Effector memory CD4-positive, alpha-beta T cell (primary cell): ENCODE measurements around the gene SERPINA10.

Experiments
- DNase-seq, 3 donors: peaks; one replicate each; pipeline ENCODE4 v3.0.0-alpha.2; 2020
- H3K27ac ChIP-seq: 2 replicates; pipeline ENCODE4 v1.7.0; 2013; ENCODE audit warnings: mild to moderate bottlenecking, low read length, moderate library complexity; ENCODE audit not compliant: insufficient read depth, poor library complexity, severe bottlenecking
- H3K27me3 ChIP-seq: replicated peaks from 2 replicates; pipeline ENCODE4 v1.7.0; 2013; ENCODE audit warnings: mild to moderate bottlenecking, low read length; ENCODE audit not compliant: insufficient read depth, control insufficient read depth, poor library complexity, severe bottlenecking
- H3K36me3 ChIP-seq: 2 replicates; pipeline ENCODE4 v1.7.0; 2013; ENCODE audit warnings: mild to moderate bottlenecking, low read length, moderate library complexity; ENCODE audit not compliant: control insufficient read depth, insufficient read depth
- H3K4me1 ChIP-seq: 2 replicates; pipeline ENCODE4 v1.7.0; 2013; ENCODE audit warnings: low read length, mild to moderate bottlenecking; ENCODE audit not compliant: control insufficient read depth, insufficient read depth, poor library complexity, severe bottlenecking
- H3K4me3 ChIP-seq: 2 replicates; pipeline ENCODE4 v1.7.0; 2013; ENCODE audit warnings: low read length, low read depth, mild to moderate bottlenecking; ENCODE audit not compliant: insufficient read depth, poor library complexity, severe bottlenecking
- H3K9me3 ChIP-seq: 2 replicates; pipeline ENCODE4 v1.7.0; 2013; ENCODE audit warnings: mild to moderate bottlenecking, low read length, moderate library complexity; ENCODE audit not compliant: control insufficient read depth

The SERPINA10 gene

GRCh38 chr14:94239406-94239805 is 53.7 kb downstream of the SERPINA10 start:
- no peak for DNase-seq
- Histone ChIP-seq H3K4me3 (no peak overlapping the region), H3K27ac (no peak overlapping the region), H3K36me3 (no peaks in the 10 kb centered on the region), H3K9me3 (no peaks in the 10 kb centered on the region), H3K4me1 (no peaks in the 10 kb centered on the region), H3K27me3 (no peaks in the 10 kb centered on the region)

- H3K27me3 ChIP-seq, result no peaks in the 10 kb centered on the region
- DNase-seq, result no peak
- H3K36me3 ChIP-seq, result no peaks in the 10 kb centered on the region
- H3K9me3 ChIP-seq, result no peaks in the 10 kb centered on the region
- no peaks in the 10 kb centered on the region for H3K4me1 ChIP-seq
- no peak overlapping the region for H3K27ac ChIP-seq
- no peak overlapping the region for H3K4me3 ChIP-seq
Observed at GRCh38 chr14:94237983-94238382, 55.1 kb downstream of the SERPINA10 start.

- no peak overlapping the region for H3K27ac ChIP-seq
- no peaks in the 10 kb centered on the region for H3K4me1 ChIP-seq
- H3K9me3 ChIP-seq, result no peaks in the 10 kb centered on the region
- H3K27me3 ChIP-seq, result no peaks in the 10 kb centered on the region
- no peak for DNase-seq
- H3K4me3 ChIP-seq, result no peak overlapping the region
- no peaks in the 10 kb centered on the region for H3K36me3 ChIP-seq
Observed at GRCh38 chr14:94237046-94237445, 56.0 kb downstream of the SERPINA10 start.
